ENCODE results near the gene HOXA6. TPM values are rescaled to one million over a fixed set of nuclear protein-coding genes. Genes with fewer than 3 reads are reported as not detected.

The HOXA6 gene
- total and polyA plus RNA-seq, 2 of the 4 experiments (the other 2 are of a cell fraction): 1.4 to 1.8 TPM

GRCh38 chr7:27118580-27118979 is 29.0 kb downstream of the HOXA6 start:
- ATAC-seq (ENCODE audit: low read depth) (peak; percentile 2), DNase-seq (no peak)
- Histone ChIP-seq H2AFZ (replicated peaks; ENCODE audit: low read length, poor library complexity) (peak overlapping the region; percentile 36), H3K4me1 (ENCODE audit: control insufficient read depth, insufficient read depth, low read length) (peaks cover 28% of the 10 kb centered on the region), H3K27ac (ENCODE audit: insufficient read depth, low read length) (peak overlapping the region; percentile 74), H3K27me3 (ENCODE audit: control insufficient read depth, insufficient read depth, low read length) (no peaks in the 10 kb centered on the region), H3K23ac (ENCODE audit: low read depth, low read length) (peak overlapping the region; percentile 89), H3K79me1 (ENCODE audit: low read depth in 1 of 2, low read length in 2 of 2) (peaks cover 0 to 40% of the 10 kb centered on the region in 2 experiments; a peak in 3 of 4 replicates), H2BK120ac (ENCODE audit: low read depth, low read length) (peak overlapping the region; percentile 39), H3K9ac (ENCODE audit: low read depth, low read length) (peak overlapping the region; percentile 8), H2AK9ac (replicated peaks; ENCODE audit: low read depth, low read length, poor library complexity) (peak overlapping the region; percentile 47), H4K91ac (ENCODE audit: insufficient read depth, low read depth, low read length) (peak overlapping the region; percentile 69), H3K9me1 (ENCODE audit: insufficient read depth, low read length) (peaks cover 7% of the 10 kb centered on the region; the same call in 1 of the 2 replicates), H4K8ac (ENCODE audit: low read depth in 2 of 2, low read length in 2 of 2) (peak overlapping the region in 1 of 2 experiments; percentile 32; a peak in 3 of 4 replicates), H3K14ac (replicated peaks; ENCODE audit: low read depth, low read length) (peak overlapping the region; percentile 76), H3K4me3 (ENCODE audit: insufficient read depth, low read depth, low read length) (peak overlapping the region; percentile 71; the same call in 1 of the 2 replicates), H3K4ac (ENCODE audit: low read depth, low read length) (peak overlapping the region; percentile 87), H3K36me3 (ENCODE audit: control insufficient read depth, insufficient read depth, low read length) (peaks cover 9% of the 10 kb centered on the region; the same call in 1 of the 2 replicates), H2BK20ac (ENCODE audit: low read depth, low read length) (peak overlapping the region; percentile 78), H4K5ac (ENCODE audit: low read depth, low read length) (peak overlapping the region; percentile 24), H3K56ac (ENCODE audit: extremely low read depth, insufficient read depth, low read length) (peak overlapping the region; percentile 83), H3K4me2 (ENCODE audit: low read depth, low read length) (peak overlapping the region; percentile 78), H4K20me1 (ENCODE audit: insufficient read depth, low read length) (peaks cover 10% of the 10 kb centered on the region), H3K18ac (ENCODE audit: low read depth, low read length) (peak overlapping the region; percentile 86), H2BK5ac (ENCODE audit: low read depth, low read length, poor library complexity, severe bottlenecking) (peak overlapping the region; percentile 80), H2AK5ac (ENCODE audit: low read depth, low read length) (peak overlapping the region; percentile 56; the same call in 1 of the 2 replicates), H2BK15ac (ENCODE audit: low read depth, low read length) (peak overlapping the region; percentile 39; the same call in 1 of the 3 replicates), H3K9me3 (ENCODE audit: control insufficient read depth, insufficient read depth, low read length) (no peaks in the 10 kb centered on the region)
- BruUV-seq (replicated peaks): no TSS peak
- intact Hi-C loops (cut with micrococcal nuclease): no loop called here
- no peak for TF ChIP-seq POLR2A (IDR thresholded peaks at IDR 0.05; ENCODE audit: low read depth, low read length)
- TF ChIP-seq SMC3 (IDR thresholded peaks at IDR 0.05; ENCODE audit: low read depth, low read length): no peak
- no peak for TF ChIP-seq RCOR1 (IDR thresholded peaks at IDR 0.05; ENCODE audit: insufficient replicate concordance, low read length)
- no peak for TF ChIP-seq NFE2L2 (IDR thresholded peaks at IDR 0.05; ENCODE audit: low read depth, low read length)
- TF ChIP-seq, protein P1, sequence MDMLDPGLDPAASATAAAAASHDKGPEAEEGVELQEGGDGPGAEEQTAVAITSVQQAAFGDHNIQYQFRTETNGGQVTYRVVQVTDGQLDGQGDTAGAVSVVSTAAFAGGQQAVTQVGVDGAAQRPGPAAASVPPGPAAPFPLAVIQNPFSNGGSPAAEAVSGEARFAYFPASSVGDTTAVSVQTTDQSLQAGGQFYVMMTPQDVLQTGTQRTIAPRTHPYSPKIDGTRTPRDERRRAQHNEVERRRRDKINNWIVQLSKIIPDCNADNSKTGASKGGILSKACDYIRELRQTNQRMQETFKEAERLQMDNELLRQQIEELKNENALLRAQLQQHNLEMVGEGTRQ (IDR thresholded peaks at IDR 0.05; ENCODE audit: low read depth, low read length): no peak
- TF ChIP-seq CEBPB (IDR thresholded peaks at IDR 0.05; ENCODE audit: low read depth, low read length): no peak
- TF ChIP-seq BHLHE40 (IDR thresholded peaks at IDR 0.05; ENCODE audit: low read depth, low read length): no peak
- no peak for TF ChIP-seq CTCF (conservative IDR thresholded peaks at IDR 0.05; ENCODE audit: low read depth, low read length)
- ChIA-PET POLR2A (ENCODE audit: unreplicated experiment) (interaction anchor here (0.7 kb wide), 1 partner anchor 18 kb away, joined by 3 read pairs; no protein-coding TSS in a partner anchor), CTCF (no interaction called here)
- 17% methylated on average over 1 of the region's 3 CpGs; no CpG with 5 or more reads in 1 of the 2 experiments for WGBS, 2 experiments (ENCODE audit: extremely low coverage in 2 of 2, insufficient read length in 1 of 2)
- in situ Hi-C loops (cut with MboI; ENCODE audit: low sequenced_read_pairs): no loop called here
- dilution Hi-C loops (cut with HindIII; ENCODE audit: low sequenced_read_pairs, unreplicated experiment): no loop called here
